Measurements from ENCODE around the gene CEMIP.

The CEMIP gene

GRCh38 chr15:80902298-80902801 lies 123.2 kb downstream of the CEMIP start:
- no peak overlapping the region for H3K27ac Mint-ChIP-seq

GRCh38 chr15:80904998-80905397 lies 125.8 kb downstream of the CEMIP start:
- Mint-ChIP-seq H3K36me3 (peaks cover 15 to 23% of the 10 kb centered on the region in 2 donors), H3K4me3 (no peak overlapping the region), H3K9me3 (peaks cover 1 to 4% of the 10 kb centered on the region in 2 donors), H3K4me1 (no peaks in the 10 kb centered on the region), H3K27me3 (no peaks in the 10 kb centered on the region), H3K27ac (no peak overlapping the region)
- no peak for DNase-seq
- ATAC-seq (replicated peaks), result no peak

More at GRCh38 chr15:80902298-80902801, 123.2 kb downstream of the CEMIP start:
- DNase-seq (no peak), ATAC-seq (replicated peaks) (no peak)
- Mint-ChIP-seq H3K4me3 (no peak overlapping the region), H3K36me3 (peaks cover 11 to 16% of the 10 kb centered on the region in 2 donors), H3K27me3 (no peaks in the 10 kb centered on the region), H3K9me3 (no peaks in the 10 kb centered on the region), H3K4me1 (no peaks in the 10 kb centered on the region)

GRCh38 chr15:80906159-80906766 lies 127.1 kb downstream of the CEMIP start:
- Mint-ChIP-seq H3K27ac (no peak overlapping the region), H3K27me3 (no peaks in the 10 kb centered on the region), H3K9me3 (peaks cover 1 to 4% of the 10 kb centered on the region in 2 donors), H3K4me3 (no peak overlapping the region), H3K36me3 (peaks cover 15 to 25% of the 10 kb centered on the region in 2 donors), H3K4me1 (no peaks in the 10 kb centered on the region)
- no peak for ATAC-seq (replicated peaks)
- no peak for DNase-seq

DNA sequence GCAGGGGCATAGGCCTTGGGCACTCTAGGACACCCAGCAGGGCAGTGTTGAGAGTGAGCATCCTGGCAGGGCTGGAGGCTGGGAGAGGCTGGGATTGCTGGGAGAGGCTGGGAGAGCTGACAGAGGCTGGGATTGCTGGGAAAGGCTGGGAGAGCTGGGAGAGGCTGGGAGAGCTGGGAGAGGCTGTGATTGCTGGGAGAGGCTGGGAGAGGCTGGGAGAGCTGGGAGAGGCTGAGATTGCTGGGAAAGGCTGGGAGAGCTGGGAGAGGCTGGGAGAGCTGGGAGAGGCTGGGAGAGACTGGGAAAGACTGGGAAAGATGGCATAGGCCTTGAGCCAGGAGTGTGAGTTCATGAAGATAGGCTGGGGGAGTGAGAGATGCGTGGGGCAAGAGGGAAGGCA lies 132.7 kb downstream of the CEMIP start:
- Mint-ChIP-seq H3K4me1 (no peaks in the 10 kb centered on the region), H3K4me3 (no peak overlapping the region), H3K27me3 (no peaks in the 10 kb centered on the region), H3K9me3 (peaks cover 1 to 4% of the 10 kb centered on the region in 2 donors), H3K36me3 (peaks cover 7 to 16% of the 10 kb centered on the region in 2 donors), H3K27ac (no peak overlapping the region)
- DNase-seq (no peak), ATAC-seq (replicated peaks) (no peak)

GRCh38 chr15:80912673-80913072 lies 133.5 kb downstream of the CEMIP start:
- no peaks in the 10 kb centered on the region for H3K4me1 Mint-ChIP-seq
- ATAC-seq (replicated peaks), result no peak

DNA sequence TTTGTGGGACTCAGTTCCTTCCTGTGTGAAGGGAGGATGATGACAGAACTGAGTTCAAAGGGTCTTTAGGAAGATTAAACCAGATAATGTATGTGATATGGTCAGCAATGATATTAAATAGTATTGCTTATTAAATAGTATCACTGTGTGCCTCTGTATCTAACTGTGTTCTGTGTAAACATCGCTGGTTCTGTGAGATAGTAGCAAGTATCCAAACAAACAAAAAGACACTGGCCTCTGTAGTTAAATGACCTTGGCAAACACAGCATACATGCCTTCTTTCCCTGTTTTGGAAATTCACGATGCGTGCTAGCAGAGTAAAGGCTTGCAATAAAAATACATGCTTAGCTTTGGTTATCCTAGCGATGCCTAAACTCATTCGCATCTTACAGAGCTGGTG lies 134.4 kb downstream of the CEMIP start:
- Mint-ChIP-seq H3K4me1 (no peaks in the 10 kb centered on the region), H3K4me3 (no peak overlapping the region), H3K9me3 (peaks cover 1 to 4% of the 10 kb centered on the region in 2 donors), H3K27ac (no peak overlapping the region), H3K36me3 (peaks cover 7 to 16% of the 10 kb centered on the region in 2 donors), H3K27me3 (no peaks in the 10 kb centered on the region)
- no peak for DNase-seq
- no peak for ATAC-seq (replicated peaks)

More at GRCh38 chr15:80912673-80913072, 133.5 kb downstream of the CEMIP start:
- no peak for DNase-seq
- H3K9me3 Mint-ChIP-seq, result peaks cover 1 to 4% of the 10 kb centered on the region in 2 donors
- peaks cover 7 to 16% of the 10 kb centered on the region in 2 donors for H3K36me3 Mint-ChIP-seq
- no peaks in the 10 kb centered on the region for H3K27me3 Mint-ChIP-seq
- no peak overlapping the region for H3K4me3 Mint-ChIP-seq
- H3K27ac Mint-ChIP-seq, result no peak overlapping the region

DNA sequence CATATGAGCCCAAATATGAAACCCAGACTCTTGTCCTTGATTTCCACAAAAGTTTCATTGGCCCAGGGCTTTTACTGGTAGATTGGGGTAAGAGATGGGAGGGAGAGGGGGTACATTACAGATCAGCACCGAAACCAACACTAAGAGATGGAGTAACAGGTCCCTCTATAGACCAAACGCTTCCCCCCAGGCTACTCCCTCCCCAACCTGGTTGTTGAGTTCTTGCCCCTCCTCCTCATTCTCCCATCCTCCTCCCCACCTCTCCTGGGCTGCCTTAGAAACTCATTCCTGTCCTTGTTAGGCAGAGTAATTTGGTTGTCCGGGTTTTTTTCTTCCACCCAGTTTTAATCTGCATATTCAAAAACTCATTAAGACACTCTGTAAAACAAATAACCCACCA lies 136.3 kb downstream of the CEMIP start:
- H3K36me3 Mint-ChIP-seq, result peaks cover 0 to 6% of the 10 kb centered on the region in 2 donors
- no peak overlapping the region for H3K27ac Mint-ChIP-seq
- no peak overlapping the region for H3K4me3 Mint-ChIP-seq
- DNase-seq (no peak), ATAC-seq (replicated peaks) (no peak)
- no peaks in the 10 kb centered on the region for H3K4me1 Mint-ChIP-seq
- no peaks in the 10 kb centered on the region for H3K9me3 Mint-ChIP-seq
- H3K27me3 Mint-ChIP-seq, result no peaks in the 10 kb centered on the region

DNA sequence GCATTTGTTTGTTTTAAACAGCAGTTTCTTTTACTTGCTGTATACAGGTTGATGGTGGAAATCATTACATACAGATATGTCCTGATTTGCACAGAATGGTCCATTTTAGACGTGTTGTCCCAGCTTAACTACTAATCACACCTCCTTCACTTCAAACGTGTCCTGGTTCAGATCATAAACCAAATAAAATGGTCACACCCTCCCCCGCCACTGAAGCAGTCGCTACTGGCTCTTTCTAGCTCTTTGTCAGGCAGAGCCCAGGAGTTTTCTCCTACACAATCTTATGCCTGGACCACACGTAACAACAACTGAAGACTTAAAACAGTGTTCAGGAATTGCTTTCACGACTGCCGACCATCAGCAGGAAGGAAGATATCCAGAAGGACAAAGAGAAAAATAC lies 136.9 kb downstream of the CEMIP start:
- H3K4me1 Mint-ChIP-seq, result no peaks in the 10 kb centered on the region
- no peak overlapping the region for H3K4me3 Mint-ChIP-seq
- no peaks in the 10 kb centered on the region for H3K9me3 Mint-ChIP-seq
- no peaks in the 10 kb centered on the region for H3K27me3 Mint-ChIP-seq
- H3K36me3 Mint-ChIP-seq, result no peaks in the 10 kb centered on the region
- ATAC-seq (replicated peaks) (no peak), DNase-seq (no peak)
- H3K27ac Mint-ChIP-seq, result no peak overlapping the region

DNA sequence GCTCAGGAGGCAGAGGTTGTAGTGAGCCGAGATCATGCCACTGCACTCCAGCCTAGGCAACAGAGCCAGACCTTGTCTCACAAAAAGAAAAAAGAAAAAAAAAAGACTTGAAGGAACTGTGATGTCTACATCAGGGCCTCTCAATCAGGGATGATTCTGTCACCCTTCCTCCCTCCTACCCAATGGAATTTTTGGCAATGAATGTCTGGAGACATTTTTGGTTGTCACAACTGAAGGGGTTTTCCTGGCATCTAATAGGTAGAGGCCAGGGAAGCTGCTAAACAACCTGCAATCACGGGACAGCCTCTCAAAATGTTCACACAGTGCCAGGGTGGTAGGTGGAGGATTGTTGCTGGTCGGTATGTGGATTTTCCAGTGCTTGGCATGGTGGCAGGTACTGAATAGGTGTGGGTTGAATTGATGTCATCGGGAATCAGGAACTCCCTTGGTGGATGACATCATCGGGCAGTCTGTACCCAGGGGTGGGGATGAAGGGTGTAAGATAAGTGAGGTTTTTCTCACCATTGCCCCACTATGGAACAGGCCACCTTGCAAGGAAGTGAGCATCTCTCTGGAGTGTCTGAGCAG lies 139.1 kb downstream of the CEMIP start:
- DNase-seq (no peak), ATAC-seq (replicated peaks) (no peak)
- Mint-ChIP-seq H3K36me3 (peaks cover 2 to 12% of the 10 kb centered on the region in 2 donors), H3K4me1 (no peaks in the 10 kb centered on the region), H3K9me3 (no peaks in the 10 kb centered on the region), H3K27ac (no peak overlapping the region), H3K27me3 (no peaks in the 10 kb centered on the region), H3K4me3 (no peak overlapping the region)

- no peak overlapping the region for H3K27ac Mint-ChIP-seq
- no peaks in the 10 kb centered on the region for H3K9me3 Mint-ChIP-seq
- ATAC-seq (replicated peaks) (no peak), DNase-seq (no peak)
- H3K27me3 Mint-ChIP-seq, result no peaks in the 10 kb centered on the region
- H3K4me3 Mint-ChIP-seq, result no peak overlapping the region
- no peaks in the 10 kb centered on the region for H3K4me1 Mint-ChIP-seq
- peaks cover 2 to 13% of the 10 kb centered on the region in 2 donors for H3K36me3 Mint-ChIP-seq
These were observed 141.1 kb downstream of the CEMIP start for GRCh38 chr15:80920271-80920699.

GRCh38 chr15:80921736-80922410 lies 142.7 kb downstream of the CEMIP start:
- H3K4me3 Mint-ChIP-seq, result no peak overlapping the region
- ATAC-seq (replicated peaks) (no peak), DNase-seq (no peak)
- no peaks in the 10 kb centered on the region for H3K4me1 Mint-ChIP-seq
- H3K9me3 Mint-ChIP-seq, result no peaks in the 10 kb centered on the region
- peaks cover 2 to 13% of the 10 kb centered on the region in 2 donors for H3K36me3 Mint-ChIP-seq
- H3K27ac Mint-ChIP-seq, result no peak overlapping the region
- no peaks in the 10 kb centered on the region for H3K27me3 Mint-ChIP-seq

DNA sequence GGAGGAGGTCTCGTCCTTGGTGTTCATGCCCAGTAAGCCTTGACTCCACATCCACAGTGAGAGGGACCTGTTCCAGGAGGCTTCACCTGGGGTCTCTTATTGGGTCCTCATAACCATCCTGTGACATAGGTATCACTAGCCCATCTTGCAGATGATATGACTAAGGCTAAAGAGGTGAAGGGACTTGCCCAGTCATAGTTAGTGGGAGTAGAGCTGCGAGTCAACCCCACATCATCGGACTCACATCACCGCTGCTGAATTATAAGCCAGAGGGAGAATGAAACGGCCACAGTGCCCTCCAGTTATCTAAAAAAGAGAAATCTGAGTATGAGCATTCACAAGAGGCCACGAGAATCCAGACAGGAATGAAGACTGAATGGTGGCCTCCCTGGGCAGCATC lies 144.5 kb downstream of the CEMIP start:
- Mint-ChIP-seq H3K27me3 (no peaks in the 10 kb centered on the region), H3K9me3 (no peaks in the 10 kb centered on the region), H3K4me1 (no peaks in the 10 kb centered on the region), H3K4me3 (no peak overlapping the region), H3K27ac (no peak overlapping the region), H3K36me3 (peaks cover 2 to 13% of the 10 kb centered on the region in 2 donors)
- no peak for ATAC-seq (replicated peaks)
- DNase-seq, result no peak

GRCh38 chr15:80924278-80924677 lies 145.1 kb downstream of the CEMIP start:
- Mint-ChIP-seq H3K4me1 (no peaks in the 10 kb centered on the region), H3K4me3 (no peak overlapping the region), H3K27me3 (no peaks in the 10 kb centered on the region), H3K36me3 (peaks cover 2 to 13% of the 10 kb centered on the region in 2 donors), H3K9me3 (no peaks in the 10 kb centered on the region), H3K27ac (no peak overlapping the region)
- no peak for ATAC-seq (replicated peaks)
- no peak for DNase-seq

DNA sequence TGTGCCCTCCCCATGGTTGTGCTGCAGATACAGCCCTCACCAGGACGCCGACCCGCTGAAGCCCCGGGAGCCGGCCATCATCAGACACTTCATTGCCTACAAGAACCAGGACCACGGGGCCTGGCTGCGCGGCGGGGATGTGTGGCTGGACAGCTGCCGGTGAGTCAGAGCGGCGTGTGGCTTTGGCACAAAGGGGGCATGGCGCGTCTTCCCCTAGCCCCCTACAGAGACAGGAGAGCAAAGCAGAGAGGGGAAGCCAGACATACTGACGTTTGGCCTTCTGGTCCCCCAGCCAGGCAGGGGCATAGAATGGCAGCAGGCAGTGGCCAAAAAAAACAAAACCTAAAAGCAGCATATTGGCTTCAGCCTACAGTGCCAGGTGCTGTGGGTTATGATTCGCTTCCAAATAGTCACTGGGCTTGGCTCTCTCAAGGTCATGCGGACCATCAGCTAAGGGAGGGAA lies 146.5 kb downstream of the CEMIP start:
- no peaks in the 10 kb centered on the region for H3K27me3 Mint-ChIP-seq
- no peaks in the 10 kb centered on the region for H3K4me1 Mint-ChIP-seq
- DNase-seq (no peak), ATAC-seq (replicated peaks) (no peak)
- peaks cover 2 to 13% of the 10 kb centered on the region in 2 donors for H3K36me3 Mint-ChIP-seq
- H3K27ac Mint-ChIP-seq, result no peak overlapping the region
- H3K4me3 Mint-ChIP-seq, result no peak overlapping the region
- H3K9me3 Mint-ChIP-seq, result no peaks in the 10 kb centered on the region

DNA sequence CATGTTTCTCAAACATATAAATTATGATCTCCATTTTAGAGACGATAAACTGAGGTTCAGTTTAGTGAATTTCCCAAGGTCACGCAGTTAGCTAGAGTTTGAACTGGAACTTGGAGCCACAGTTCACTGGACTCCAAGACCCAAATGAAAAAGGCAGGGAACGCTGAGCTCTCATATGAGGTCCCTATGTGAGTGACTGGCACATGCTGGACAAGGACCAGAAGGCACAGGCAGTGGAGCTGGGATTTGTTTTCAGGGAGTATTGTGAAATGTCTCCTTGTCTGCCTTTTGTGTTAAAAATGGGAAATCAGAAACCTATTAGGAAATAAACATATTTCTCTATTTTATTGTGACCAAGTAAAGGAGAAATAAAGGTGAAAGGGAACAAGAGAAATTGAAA lies 147.0 kb downstream of the CEMIP start:
- ATAC-seq (replicated peaks) (no peak), DNase-seq (no peak)
- Mint-ChIP-seq H3K4me1 (no peaks in the 10 kb centered on the region), H3K27ac (no peak overlapping the region), H3K36me3 (peaks cover 2 to 18% of the 10 kb centered on the region in 2 donors), H3K4me3 (no peak overlapping the region), H3K9me3 (no peaks in the 10 kb centered on the region), H3K27me3 (no peaks in the 10 kb centered on the region)
